Measurements from ENCODE around the gene NRG2.

- TF ChIP-seq POLR2AphosphoS5 (IDR thresholded peaks at IDR 0.05; ENCODE audit: low read depth) = no peak
- TF ChIP-seq CTCF (IDR thresholded peaks at IDR 0.05; ENCODE audit: insufficient read depth, low read length) = no peak
- TF ChIP-seq GABPA (IDR thresholded peaks at IDR 0.05; ENCODE audit: low read depth) = no peak
- no peak for TF ChIP-seq REST (IDR thresholded peaks at IDR 0.05; ENCODE audit: insufficient replicate concordance, low read depth)
- no peak for TF ChIP-seq SPI1 (IDR thresholded peaks at IDR 0.05; ENCODE audit: borderline replicate concordance, low read depth)
Observed at GRCh38 chr5:140076142-140076541, 33.0 kb upstream of the NRG2 start.

Measured in HL-60 (cell line).